Suppressor macrophage (primary cell): ENCODE results near the gene IAH1.
A peak's percentile ranks its signal among the peaks of the same experiment; 100 is the strongest.
"Not testable (repeated sequence)": the region's sequence is repeated elsewhere in the genome, so short reads cannot be mapped to it uniquely, and the experiment has no call there.

ENCODE experiments used
- DNase-seq, 4 experiments: peaks; one replicate each; pipeline ENCODE4 v3.0.0-alpha.2; 2020 to 2022

The IAH1 gene

DNA sequence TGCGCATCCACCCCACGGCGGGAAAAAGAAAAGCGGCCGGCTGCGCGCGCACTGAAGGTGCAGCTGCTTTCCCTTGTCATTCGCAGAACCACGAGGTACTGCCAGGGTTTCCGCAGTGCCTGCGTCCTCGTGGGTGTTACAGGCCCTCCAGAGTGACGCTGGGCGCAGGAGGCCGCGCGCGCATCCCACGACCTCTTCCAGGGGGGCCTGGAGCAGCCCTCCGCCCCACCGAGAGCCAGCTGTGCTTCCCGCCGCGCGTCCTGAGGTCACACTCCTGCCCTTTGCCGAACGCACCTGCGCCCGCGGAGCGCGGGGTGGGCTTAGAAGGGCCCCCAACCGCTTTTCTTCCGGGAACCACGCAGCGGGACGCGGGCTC, 378 bp upstream of the IAH1 start:
- peak; percentile 58 to 79 (median 71) for DNase-seq

DNA sequence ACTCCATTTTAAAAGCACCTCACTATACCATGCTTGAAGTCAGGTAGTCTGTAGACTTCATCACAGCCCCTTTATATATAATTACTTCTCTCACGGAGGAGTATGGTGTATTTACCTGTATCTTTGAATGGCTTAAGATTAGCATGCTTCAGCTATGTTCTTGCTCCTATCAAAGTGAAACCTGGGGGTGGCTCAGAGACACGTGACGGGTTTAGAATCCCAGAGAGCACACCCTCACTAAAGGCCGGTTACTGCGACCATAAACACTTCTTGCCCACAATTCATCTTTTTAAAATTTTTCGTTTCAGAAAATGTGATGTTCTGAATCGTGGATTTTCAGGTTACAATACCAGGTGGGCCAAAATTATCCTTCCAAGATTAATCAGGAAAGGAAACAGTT, 3.6 kb downstream of the IAH1 start:
- DNase-seq, result no peak

DNA sequence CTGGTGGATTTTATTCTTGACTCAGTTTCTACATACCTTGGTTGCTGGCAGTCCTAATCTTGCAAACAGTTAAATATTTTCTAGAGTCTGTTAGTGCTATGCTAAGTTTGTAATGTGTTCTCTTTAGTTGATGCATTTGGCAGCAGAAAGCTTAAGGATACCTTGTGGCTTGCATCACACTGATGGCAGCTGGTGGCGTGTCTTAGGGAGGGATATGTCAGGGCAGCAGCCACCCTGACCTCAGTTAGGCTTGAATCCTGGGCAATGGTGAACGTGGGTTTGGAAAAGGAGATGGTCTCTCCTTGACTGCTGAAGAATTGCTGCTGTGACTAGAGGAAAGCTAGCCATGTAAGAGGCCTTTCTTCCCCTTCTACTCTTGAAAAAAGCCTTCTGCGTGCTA, 4.2 kb downstream of the IAH1 start:
- no peak for DNase-seq

DNA sequence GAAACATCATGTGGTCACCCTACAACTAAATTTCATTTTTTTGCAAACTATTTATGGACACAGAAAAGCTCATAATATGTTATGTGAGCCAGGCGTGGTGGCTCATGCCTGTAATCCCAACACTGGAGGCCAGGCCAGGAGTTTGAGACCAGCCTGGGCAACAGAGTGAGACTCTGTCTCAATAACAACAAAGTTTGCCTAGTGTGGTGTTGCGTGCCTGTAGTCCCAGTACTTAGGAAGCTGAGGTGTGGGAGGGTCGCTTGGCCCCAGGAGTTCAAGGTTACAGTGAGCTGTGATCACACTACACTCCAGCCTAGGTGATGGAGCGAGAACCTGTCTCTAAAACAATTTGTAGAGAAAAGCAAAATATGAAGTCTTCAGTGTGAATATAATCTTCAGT, 5.8 kb downstream of the IAH1 start:
- no peak for DNase-seq

DNA sequence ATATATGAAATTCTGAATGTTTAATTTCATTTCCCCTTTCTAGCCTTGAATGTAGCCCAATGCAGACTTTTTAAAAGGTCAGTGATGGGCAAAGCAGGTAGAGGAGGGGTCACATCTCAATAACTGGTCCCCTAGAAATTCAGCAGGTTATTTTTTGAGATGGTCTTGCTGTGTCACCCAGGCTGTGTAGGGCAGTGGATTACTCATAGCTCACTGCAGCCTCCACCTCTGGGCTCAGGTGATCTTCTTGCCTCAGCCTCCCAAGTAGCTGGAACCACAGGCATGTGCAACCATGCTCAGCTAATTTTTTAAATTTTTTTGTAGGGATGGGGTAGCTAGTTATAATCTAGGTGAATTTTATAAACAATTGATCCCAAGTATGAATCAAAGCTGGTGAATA, 8.8 kb downstream of the IAH1 start:
- DNase-seq, result no peak

DNA sequence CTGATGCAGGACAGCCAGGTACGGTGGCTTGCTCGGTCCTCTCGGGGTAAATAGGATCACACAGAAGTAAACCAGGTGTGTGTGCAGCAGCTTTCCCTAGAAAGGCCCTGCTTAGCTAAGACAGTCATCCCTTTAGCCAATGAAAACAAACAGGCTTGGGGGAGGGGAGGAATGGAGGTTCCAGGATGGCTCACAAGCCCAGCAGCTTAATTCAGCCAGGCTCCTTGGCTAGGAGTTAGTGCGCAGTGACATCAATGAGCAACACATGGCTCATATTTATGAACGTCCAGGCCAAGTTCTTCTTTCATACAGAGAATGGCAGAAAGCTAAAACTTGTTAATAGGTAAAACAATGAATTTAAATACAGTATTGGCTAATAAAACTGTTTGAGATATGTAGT, 10.2 kb downstream of the IAH1 start:
- no peak for DNase-seq

DNA sequence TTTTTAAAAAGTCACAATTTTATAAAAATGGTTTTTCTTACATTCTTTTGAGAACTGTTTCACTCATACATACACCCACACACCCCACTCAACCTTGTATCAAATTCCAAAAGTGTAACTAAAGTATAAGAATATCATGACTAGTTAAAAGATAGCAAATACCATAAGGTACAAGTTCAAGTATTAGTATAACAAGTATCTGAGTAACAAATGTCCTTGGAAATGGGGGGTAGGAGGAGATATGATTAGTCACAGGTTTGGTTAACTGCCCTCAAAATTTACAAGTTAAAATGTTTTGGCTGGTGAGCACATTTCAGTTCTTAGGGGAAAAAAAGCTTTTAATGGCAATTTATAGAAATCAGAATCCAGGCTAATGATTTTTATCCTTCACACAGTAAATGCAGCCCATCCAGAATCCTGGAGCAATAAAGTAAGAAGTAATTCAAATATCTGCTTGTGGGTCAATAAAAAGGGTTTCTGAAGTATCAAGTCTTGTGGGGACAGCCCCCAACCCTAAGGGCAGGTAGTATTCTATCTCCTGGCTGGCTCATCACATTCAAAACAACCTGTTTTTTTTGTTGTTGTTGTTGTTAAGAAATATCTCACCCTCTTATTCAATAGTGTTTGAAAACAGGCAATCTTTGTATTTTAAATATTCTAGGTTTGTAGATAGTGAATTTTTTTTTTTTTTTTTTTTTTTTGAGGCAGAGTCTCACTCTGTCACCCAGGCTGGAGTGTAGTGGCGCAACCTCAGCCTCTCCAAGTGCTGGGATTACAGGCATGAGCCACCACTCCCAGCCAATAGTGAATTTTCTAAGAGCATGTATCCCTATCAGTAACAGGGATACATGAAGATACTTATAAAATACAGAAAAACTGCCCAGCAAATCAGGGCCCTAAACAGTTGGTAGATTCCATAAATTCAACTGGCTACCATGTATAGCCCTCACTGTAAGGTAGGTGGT, 14.5 kb downstream of the IAH1 start:
- no peak for DNase-seq

DNA sequence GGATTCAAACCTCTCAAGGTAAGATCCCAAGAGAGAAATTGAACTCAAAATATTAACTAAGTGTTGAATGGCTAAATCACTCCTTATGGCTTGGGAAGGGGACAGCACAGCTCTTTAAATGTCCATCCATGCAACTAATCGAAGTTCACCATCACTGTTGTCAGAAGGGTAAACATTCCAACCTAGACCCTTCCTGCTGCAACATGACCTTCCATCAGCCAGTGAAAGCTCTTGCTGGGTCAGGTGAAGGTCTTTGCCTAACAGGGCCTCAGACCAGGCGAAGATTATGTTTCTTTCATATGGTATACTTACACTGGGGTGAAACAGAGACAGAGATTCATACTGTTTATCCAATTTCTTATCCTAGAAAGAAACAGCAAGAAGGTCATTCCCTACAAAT, 16.4 kb downstream of the IAH1 start:
- no peak for DNase-seq

DNA sequence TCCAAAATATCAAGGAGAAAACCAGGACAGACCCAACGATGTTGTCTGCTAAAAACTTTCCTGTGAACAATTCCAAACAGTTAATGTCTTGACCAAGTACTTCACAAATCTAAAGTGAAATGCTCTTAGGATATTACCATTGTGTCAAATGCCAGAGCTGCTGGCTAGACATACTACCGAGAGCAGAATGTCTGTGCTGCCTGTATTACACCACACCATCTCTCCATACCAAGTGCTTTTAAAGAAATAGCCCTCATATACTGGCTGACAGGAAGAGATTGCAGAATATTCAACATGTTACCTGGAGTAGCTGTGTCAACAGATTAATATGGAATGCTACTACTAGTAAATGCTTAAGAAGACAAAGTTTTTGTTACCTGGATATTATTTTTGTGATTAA, 18.6 kb downstream of the IAH1 start:
- DNase-seq, result no peak

DNA sequence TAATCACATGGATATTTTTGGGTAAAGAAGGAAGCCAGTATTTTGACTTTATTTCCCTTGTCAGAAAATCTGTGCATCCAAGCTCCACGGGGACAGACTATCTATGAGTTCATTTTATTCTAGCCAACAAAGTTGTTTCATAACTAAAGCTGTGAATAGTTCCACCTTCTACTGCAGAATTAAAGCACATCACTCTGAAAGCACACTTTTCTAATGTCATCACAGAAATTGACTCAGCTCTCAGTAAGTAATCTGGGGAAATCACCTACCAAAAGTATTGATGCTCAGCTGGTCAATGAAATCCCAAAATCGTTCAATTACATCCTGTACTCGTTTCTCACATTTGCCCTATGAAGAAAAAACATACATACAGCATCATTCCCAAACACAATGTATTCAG, 19.1 kb downstream of the IAH1 start:
- DNase-seq, result no peak

DNA sequence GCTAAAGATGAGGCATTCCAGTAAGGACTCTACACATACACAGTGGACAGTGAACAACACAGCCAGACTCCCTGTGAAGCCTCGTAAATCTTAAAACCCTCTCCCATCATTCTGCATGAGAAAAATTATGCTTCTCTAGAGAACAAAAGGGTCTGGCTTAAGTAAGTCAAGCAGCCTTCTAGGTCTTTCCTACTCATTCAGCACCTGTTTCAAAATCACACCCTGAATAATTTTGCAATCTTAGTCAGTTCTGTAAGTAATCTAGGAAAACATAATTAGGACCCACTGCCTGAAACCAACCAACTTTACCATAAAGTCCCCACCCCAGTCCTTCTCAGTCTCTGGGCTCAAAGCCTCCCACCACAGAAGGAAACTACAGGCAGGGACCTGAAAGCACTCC, 19.7 kb downstream of the IAH1 start:
- no peak for DNase-seq

DNA sequence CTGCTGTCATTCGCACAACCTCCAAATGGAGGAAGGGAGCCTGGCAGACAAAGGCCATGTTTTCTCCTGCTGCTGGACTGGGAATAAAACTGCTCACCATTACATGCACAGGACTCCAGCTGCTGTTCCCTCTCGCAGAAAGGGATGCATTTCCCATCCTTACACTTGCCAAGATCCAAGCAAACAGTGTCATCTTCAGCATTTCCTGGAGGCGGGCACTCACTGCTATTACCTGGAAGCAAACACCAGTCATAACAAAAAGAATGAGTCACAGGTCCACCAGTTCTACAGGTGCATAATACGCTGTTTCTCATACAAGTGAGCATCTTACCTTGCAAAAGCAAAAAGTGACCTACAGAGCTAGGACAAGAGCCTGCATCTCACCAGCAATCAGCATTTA, 22.7 kb downstream of the IAH1 start:
- no peak for DNase-seq

DNA sequence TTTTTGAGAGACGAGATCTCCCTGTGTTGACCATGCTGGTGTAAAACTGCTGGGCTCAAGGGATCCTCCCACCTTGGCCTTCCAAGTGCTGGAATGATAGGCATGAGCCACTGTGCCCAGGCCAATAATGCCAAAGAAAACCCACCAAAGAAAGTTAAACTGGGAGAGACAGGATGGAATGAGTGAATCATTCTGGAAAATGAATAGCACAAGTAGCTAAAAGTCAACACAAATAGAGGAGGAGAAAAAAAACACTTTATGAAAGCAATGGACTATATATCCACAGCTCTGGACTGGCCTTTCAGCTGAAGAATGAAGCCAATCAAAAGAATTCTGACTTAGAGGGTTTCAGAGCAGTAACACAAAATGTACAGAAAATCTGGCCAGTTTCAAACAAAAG, 23.9 kb downstream of the IAH1 start:
- DNase-seq, result no peak

DNA sequence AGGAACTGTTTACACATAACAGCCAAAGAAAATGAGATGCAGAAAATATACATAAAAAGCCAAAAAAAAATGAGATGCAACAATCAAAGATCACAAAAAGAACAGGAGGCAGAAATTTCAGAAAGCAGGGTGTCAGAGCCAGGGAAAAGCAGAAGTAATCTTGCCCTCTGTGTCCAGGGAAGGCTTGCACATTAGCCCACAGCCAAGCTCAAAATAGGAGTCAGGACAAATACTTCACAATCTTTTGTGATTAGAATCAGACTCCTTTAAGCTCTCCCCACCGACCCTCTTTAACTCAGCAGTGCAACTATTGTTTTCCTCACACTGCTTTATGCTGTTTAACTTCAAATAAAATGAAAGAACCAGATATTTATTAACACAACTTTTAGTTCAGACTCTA, 34.6 kb downstream of the IAH1 start:
- peak; percentile 24 to 60 (median 40) for DNase-seq

DNA sequence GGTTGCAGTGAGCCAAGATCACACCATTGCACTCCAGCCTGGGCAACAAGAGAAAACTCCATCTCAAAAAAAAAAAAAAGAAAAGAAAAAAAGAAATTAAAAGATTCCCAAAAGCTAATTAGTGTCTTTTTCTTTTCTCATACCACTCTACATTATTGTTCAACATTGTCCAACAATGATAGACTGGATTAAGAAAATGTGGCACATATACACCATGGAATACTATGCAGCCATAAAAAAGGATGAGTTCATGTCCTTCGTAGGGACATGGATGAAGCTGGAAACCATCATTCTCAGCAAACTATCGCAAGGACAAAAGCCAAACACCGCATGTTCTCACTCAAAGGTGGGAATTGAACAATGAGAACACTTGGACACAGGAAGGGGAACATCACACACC, 39.6 kb downstream of the IAH1 start:
- DNase-seq, result not testable (repeated sequence)

DNA sequence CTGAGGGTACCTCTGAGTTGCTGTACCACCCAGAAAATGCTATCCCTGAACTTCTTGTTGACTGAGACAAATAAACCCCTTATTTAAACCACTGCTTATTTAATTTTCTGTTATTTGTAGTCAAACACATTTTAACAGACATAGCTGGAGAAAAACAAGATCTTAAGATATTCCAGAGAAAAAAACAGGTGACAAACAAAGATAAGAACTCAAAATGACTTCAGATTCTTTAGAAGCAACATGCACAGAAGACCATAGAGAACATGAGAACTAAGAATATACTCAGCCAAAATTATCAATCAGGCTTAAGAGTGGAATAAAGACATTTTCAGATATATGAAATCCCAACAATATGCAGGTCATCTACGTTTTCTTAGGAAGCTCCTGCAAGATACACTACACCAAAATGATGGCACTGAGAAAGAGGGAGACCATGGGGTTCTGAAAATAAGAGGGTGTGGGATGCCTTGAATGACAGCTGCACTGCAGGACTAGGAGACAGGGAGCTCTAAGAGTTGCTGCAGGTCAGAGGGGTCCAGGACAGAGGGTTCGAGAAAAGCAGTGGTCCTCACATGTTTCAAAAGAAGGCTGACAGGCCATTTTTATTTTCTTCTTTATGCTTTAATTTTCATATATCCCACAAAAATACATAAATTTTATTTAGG, 42.9 kb downstream of the IAH1 start:
- no peak for DNase-seq

DNA sequence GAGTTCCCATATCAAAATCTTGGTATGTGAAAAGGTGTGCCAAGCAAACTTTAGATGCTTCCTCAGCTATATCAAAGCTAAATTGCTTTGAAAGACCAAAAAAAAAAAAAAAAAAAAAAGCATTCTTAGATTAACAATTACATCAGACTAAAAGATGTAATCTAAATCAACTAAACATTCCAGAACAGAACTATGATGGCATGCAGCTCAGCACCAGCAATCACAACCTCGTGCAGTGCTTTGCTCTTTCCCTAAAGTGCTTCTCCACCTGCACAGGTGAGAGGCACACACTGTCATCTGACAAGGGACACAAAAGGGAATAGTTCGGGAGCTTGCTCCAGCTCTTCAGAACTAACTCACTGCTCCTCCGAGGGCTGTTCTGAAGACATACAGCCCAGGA, 43.8 kb downstream of the IAH1 start:
- DNase-seq, result no peak

DNA sequence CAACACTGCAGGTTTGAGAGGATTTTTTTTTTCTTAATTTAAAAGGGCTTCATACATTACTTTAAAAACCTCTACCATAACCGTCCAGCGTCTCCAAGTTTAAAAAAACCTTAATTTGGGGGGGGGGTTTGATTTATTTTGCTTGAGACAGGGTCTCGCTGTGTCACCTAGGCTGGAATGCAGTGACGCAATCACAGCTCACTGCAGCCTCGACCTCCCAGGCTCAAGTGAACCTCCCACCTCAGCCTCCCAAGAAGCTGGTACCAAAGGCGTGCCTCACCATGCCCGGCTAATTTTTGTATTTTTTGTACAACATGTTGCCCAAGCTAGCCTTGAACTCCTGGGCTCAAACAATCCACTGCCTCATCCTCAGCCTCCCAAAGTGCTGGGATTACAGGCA, 44.4 kb downstream of the IAH1 start:
- no peak for DNase-seq

DNA sequence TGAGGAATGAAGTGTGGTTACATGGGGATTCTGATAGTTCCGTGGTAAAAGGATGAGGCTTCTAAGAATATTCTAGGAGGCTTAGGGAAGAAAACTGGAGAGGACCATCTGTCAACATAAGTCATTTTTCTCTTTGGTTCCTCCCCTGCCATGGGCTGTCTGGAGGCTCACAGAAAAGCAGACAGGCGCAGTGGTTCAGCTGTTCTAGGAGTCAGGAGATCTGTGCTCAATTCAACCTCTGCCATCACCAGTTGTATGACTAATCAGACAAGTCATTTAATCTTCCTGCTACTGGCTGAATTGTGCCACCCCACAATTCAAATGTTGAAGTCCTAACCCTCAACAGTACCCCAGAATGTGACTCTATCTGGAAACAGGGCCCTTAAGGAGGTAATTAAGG, 44.9 kb downstream of the IAH1 start:
- DNase-seq, result peak in 3 of 4 experiments; percentile 16 to 37 (median 37)

DNA sequence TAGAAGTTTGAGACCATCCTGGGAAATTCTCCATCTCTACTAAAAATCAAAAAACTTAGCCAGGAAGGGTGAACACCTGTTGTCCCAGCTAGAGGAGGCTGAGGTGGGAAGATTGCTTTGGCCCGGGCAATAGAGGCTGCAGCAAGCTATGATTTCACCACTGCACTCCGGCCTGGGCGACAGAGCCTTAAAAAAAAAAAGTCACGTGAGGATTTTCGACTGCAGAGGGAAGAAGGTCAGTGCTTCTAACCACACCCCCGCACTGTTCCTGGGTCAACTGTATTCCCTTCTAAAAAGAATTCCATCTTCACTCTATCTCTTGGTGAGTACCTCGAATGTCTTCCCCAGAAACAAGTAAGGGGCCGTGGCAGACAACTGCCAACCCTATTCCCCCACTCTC, 49.9 kb downstream of the IAH1 start:
- DNase-seq, result peak in 2 of 4 experiments; percentile 17 to 20

DNA sequence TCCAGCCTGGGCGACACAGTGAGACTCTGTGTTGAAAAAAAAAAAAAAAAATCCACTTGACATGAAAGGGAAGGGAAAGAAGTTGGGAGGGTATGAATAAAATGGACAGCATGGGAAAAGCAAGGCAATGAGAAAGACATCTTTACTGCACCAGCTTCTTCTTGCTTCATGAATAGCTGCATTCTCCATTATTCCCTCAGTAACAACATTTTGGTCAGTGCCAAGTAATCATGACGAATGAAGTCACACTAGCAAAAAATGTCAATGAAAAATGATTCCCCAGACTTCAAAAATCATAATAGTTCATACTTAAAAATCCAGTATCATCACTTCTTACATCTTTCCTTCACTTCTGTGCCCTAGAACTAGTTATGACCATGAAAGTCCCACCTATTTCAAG, 50.9 kb downstream of the IAH1 start:
- no peak for DNase-seq

DNA sequence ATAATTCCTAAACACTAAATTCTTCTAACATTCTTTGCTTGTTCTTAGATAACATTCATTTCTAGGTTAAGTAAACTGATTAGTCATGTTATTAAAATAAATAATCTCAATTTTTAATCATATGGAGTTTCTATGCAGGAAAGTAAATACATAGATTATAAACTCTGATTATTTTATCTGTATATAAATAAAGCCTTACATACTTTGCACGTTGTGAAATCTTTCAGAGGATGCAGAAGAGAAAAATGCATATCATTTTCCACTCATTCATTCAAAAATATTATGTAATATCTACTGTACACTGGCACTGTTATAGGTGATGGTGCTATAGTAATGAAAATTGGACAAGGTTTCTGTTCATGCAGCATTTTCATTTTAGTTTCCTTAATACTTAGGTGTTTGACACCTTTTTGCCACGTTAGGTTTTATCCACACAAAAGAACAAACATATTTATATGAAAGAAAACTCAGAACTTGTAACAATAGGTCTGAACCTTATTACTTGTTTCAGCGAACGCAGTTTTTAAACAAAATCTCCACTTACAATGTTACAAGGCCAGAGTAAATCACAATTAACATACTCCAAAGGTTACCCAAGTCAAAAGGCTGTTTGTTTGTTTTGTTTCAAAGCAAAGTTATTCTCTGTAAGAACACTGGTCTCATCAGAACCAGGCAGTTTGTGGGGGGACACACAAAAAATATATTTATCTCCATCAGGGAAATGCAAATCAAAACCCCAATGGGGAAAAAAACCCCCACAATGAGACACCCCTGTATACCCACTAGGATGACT, 53.8 kb downstream of the IAH1 start:
- no peak for DNase-seq

DNA sequence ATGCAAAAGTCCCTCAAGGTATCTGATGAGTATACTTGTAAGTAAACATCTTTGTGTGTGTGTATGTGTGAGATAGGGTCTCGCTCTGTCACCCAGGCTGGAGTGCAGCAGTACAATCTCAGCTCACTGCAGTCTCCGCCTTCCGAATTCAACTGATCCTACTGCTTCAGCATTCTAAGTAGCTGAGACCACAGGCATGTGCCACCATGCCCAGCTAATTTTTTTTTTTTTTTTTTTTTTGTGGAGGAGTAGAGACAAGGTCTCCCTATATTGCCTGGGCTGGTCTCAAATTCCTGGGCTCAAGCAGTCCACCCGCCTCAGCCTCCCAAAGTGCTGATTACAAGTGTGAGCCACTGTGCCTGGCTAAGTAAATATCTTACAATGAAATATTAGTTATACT, 58.1 kb downstream of the IAH1 start:
- no peak for DNase-seq
